Sigmoid colon (tissue), 4 donors: ENCODE measurements around the gene ARID5B.

Source experiments
- CTCF ChIP-seq, 4 experiments: fragments of 450-650 bp in 3 of 4; fragments of 200-600 bp in 1 of 4; IDR thresholded peaks; one replicate each; pipeline ENCODE4 v1.5.1; 2016 to 2019; ENCODE audit warnings: antibody characterized with exemption in 4 of 4, mild to moderate bottlenecking in 3 of 4, moderate library complexity in 2 of 4
- EP300 ChIP-seq, 4 donors: sonication (generic); formaldehyde crosslinking; IDR thresholded peaks; one replicate each; pipeline ENCODE4 v1.6.1; 2017; ENCODE audit warnings: antibody characterized with exemption in 4 of 4
- POLR2AphosphoS5 ChIP-seq, 4 donors: sonication (generic); formaldehyde crosslinking; IDR thresholded peaks; one replicate each; pipeline ENCODE4 v1.6.1; 2017; ENCODE audit warnings: antibody characterized with exemption in 4 of 4

GRCh38 chr10:61941202-61941681, 39.7 kb downstream of the ARID5B start:
- no peak for TF ChIP-seq CTCF (IDR thresholded peaks at IDR 0.05)
- peak in 1 of 4 donors; percentile 33 for TF ChIP-seq POLR2AphosphoS5 (IDR thresholded peaks at IDR 0.05)
- peak in 2 of 4 donors; percentile 9 to 15 for TF ChIP-seq EP300 (IDR thresholded peaks at IDR 0.05)
